ENCODE results near the gene GDPD4. TPM values are rescaled to one million over a fixed set of nuclear protein-coding genes. Genes with fewer than 3 reads are reported as not detected.

Gene GDPD4
- total RNA-seq, 1 donor from 2014 or later: not detected

DNA sequence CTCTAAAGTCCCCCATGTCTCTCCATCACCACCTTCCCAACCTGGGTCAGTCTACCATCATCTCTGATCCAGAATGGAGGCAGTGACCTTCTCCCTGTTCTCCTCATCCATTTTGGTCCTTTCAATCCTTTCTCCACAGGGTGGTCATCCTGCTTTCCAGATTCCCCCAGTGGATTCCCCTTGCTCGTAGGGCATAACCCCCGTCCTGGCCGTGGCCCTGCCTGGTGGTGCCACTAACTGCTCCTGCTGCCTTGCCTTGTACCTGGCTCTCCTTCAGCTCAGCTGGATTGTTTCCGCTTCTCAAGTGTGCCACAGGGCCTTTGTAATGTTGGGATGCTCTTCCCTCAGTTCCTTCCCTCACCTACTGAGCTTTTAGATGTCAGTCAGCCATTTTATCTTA, 91.8 kb downstream of the GDPD4 start:
- H3K9me3 ChIP-seq: no peaks in the 10 kb centered on the region
- intact Hi-C loops (cut with DNase I): no loop called here

DNA sequence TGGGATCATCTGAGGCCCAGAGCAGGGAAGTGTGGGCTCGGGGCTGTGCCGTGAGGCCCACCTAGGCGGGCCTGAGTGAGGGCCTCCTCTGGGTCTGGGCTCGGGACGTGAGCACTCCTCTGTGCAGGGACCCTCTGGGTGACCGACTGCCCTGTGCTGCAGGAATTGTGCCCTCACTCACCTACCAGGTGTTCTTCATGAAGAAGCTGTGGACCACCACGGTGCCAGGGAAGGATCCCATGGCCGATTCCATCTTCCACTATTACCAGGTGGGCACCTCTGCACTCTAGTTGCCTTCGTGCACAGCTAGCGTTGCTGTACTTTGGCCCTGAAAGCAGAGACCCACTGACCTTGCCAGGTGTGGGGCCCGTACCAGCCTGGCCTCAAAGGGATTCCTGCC, 93.0 kb downstream of the GDPD4 start:
- H3K36me3 ChIP-seq: no peaks in the 10 kb centered on the region
- H3K27ac ChIP-seq: no peak overlapping the region
- H3K4me1 ChIP-seq: no peaks in the 10 kb centered on the region
- no peaks in the 10 kb centered on the region for H3K9me3 ChIP-seq
- DNase-seq: no peak
- TF ChIP-seq, protein P1, sequence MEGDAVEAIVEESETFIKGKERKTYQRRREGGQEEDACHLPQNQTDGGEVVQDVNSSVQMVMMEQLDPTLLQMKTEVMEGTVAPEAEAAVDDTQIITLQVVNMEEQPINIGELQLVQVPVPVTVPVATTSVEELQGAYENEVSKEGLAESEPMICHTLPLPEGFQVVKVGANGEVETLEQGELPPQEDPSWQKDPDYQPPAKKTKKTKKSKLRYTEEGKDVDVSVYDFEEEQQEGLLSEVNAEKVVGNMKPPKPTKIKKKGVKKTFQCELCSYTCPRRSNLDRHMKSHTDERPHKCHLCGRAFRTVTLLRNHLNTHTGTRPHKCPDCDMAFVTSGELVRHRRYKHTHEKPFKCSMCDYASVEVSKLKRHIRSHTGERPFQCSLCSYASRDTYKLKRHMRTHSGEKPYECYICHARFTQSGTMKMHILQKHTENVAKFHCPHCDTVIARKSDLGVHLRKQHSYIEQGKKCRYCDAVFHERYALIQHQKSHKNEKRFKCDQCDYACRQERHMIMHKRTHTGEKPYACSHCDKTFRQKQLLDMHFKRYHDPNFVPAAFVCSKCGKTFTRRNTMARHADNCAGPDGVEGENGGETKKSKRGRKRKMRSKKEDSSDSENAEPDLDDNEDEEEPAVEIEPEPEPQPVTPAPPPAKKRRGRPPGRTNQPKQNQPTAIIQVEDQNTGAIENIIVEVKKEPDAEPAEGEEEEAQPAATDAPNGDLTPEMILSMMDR (IDR thresholded peaks at IDR 0.05): no peak
- H3K27me3 ChIP-seq (ENCODE audit: low read depth): no peaks in the 10 kb centered on the region
- intact Hi-C loops (cut with DNase I): no loop called here
- no peak overlapping the region for H3K4me3 ChIP-seq
- ATAC-seq: no peak

More for the DNA sequence above, 91.8 kb downstream of the GDPD4 start:
- no peak overlapping the region for H3K4me3 ChIP-seq
- no peaks in the 10 kb centered on the region for H3K27me3 ChIP-seq (ENCODE audit: low read depth)
- H3K27ac ChIP-seq: no peak overlapping the region
- ATAC-seq (no peak), DNase-seq (no peak)
- no peaks in the 10 kb centered on the region for H3K36me3 ChIP-seq
- TF ChIP-seq, protein P1 (IDR thresholded peaks at IDR 0.05): no peak
- H3K4me1 ChIP-seq: no peaks in the 10 kb centered on the region

GRCh38 chr11:77207618-77208313, 93.7 kb downstream of the GDPD4 start:
- TF ChIP-seq, protein P1 (IDR thresholded peaks at IDR 0.05): no peak
- DNase-seq: no peak
- H3K4me1 ChIP-seq: no peaks in the 10 kb centered on the region
- H3K36me3 ChIP-seq: no peaks in the 10 kb centered on the region
- intact Hi-C loops (cut with DNase I): no loop called here
- no peaks in the 10 kb centered on the region for H3K27me3 ChIP-seq (ENCODE audit: low read depth)
- no peak overlapping the region for H3K4me3 ChIP-seq
- no peak for ATAC-seq
- no peak overlapping the region for H3K27ac ChIP-seq
- no peaks in the 10 kb centered on the region for H3K9me3 ChIP-seq

- Histone ChIP-seq H3K27me3 (ENCODE audit: low read depth) (no peaks in the 10 kb centered on the region), H3K4me3 (no peak overlapping the region), H3K9me3 (no peaks in the 10 kb centered on the region), H3K36me3 (no peaks in the 10 kb centered on the region), H3K27ac (no peak overlapping the region), H3K4me1 (no peaks in the 10 kb centered on the region)
- ATAC-seq (no peak), DNase-seq (no peak)
- TF ChIP-seq, protein P1 (IDR thresholded peaks at IDR 0.05): no peak
- intact Hi-C loops (cut with DNase I): no loop called here
These were observed 94.4 kb downstream of the GDPD4 start for GRCh38 chr11:77207019-77207485.

DNA sequence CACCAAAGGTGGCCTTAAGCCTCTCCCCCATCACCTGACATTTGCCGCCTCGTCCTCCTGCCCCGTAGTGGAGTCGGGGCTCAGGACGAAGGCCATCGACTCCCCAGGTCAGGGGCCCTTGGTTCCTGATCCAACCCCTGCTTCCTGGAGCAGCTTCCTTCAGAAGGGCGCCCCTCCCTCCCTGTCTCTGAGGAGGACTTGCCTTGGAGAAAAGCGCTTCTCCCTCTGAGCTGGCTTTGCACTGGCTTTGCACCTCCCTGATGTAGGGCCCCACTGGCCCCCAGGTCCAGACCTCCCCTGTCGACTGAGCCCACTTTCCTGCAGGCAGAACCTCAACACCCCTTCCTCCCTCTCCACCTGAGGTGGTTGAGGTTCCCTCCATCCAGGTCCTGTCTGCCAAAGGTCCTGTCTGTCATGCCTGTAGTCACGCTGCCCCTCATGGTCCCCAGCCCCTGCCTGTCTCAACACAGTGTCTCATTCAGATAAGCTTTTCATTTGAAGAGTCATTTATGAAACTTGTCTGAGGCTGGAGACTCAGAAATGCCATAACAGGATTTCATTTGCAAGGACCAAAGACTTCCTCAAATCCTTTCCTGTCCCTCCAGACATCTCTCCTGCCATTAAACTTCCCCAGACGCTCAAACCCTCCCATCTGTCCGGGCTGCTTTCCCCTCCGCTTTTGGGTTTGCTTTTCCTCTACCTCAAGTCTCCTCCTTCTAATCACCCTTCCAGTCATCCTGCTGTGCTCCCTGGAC, 95.0 kb downstream of the GDPD4 start:
- no peaks in the 10 kb centered on the region for H3K27me3 ChIP-seq (ENCODE audit: low read depth)
- H3K9me3 ChIP-seq: no peaks in the 10 kb centered on the region
- no peak for ATAC-seq
- DNase-seq: no peak
- intact Hi-C loops (cut with DNase I): no loop called here
- no peaks in the 10 kb centered on the region for H3K4me1 ChIP-seq
- TF ChIP-seq, protein P1 (IDR thresholded peaks at IDR 0.05): no peak
- H3K4me3 ChIP-seq: no peak overlapping the region
- H3K27ac ChIP-seq: no peak overlapping the region
- no peaks in the 10 kb centered on the region for H3K36me3 ChIP-seq
